HG02970 (cell line): ENCODE measurements around the gene ZNF740.
"Not testable (repeated sequence)": the region's sequence is repeated elsewhere in the genome, so short reads cannot be mapped to it uniquely, and the experiment has no call there.

Experiments used
- ATAC-seq: cut with Tn5 transposase; IDR thresholded peaks from one replicate; pipeline ENCODE4 v1.9.1; 2021; ENCODE audit warnings: mild to moderate bottlenecking, moderate library complexity, moderate number of reproducible peaks; ENCODE audit not compliant: unreplicated experiment, low FRiP score

Gene ZNF740

GRCh38 chr12:53193985-53194716, 13.6 kb downstream of the ZNF740 start:
- ATAC-seq, result no peak

- ATAC-seq, result no peak
Measured at GRCh38 chr12:53194973-53195372, 14.5 kb downstream of the ZNF740 start.

- ATAC-seq, result no peak
Measured at GRCh38 chr12:53195516-53196420, 15.2 kb downstream of the ZNF740 start.

- no peak for ATAC-seq
Measured at GRCh38 chr12:53196486-53196885, 16.0 kb downstream of the ZNF740 start.

- no peak for ATAC-seq
Measured at GRCh38 chr12:53197011-53197640, 16.6 kb downstream of the ZNF740 start.

- ATAC-seq, result no peak
Measured at GRCh38 chr12:53198486-53199110, 18.1 kb downstream of the ZNF740 start.

GRCh38 chr12:53199700-53200099, 19.2 kb downstream of the ZNF740 start:
- no peak for ATAC-seq

- ATAC-seq, result no peak
Measured at GRCh38 chr12:53200107-53200457, 19.6 kb downstream of the ZNF740 start.

- ATAC-seq, result no peak
Measured at GRCh38 chr12:53200458-53201176, 20.1 kb downstream of the ZNF740 start.

GRCh38 chr12:53201177-53201541, 20.6 kb downstream of the ZNF740 start:
- no peak for ATAC-seq

- no peak for ATAC-seq
Measured at GRCh38 chr12:53201639-53202038, 21.1 kb downstream of the ZNF740 start.

- not testable (repeated sequence) for ATAC-seq
Measured at GRCh38 chr12:53202316-53202715, 21.8 kb downstream of the ZNF740 start.

- ATAC-seq, result no peak
Measured at GRCh38 chr12:53204351-53204750, 23.8 kb downstream of the ZNF740 start.

GRCh38 chr12:53205747-53206419, 25.4 kb downstream of the ZNF740 start:
- ATAC-seq, result peak; percentile 43

GRCh38 chr12:53207042-53207441, 26.5 kb downstream of the ZNF740 start, which contains the start of gene ITGB7:
Gene ITGB7, minus strand, starts transcription at chr12:53207251. Its CDS starts 6,808 bp downstream, at chr12:53200443.
- ATAC-seq, result no peak

- no peak for ATAC-seq
Measured at GRCh38 chr12:53208435-53208834, 27.9 kb downstream of the ZNF740 start.

GRCh38 chr12:53208877-53209463, 28.4 kb downstream of the ZNF740 start:
- ATAC-seq, result no peak

- ATAC-seq, result no peak
Measured at GRCh38 chr12:53210843-53211242, 30.3 kb downstream of the ZNF740 start.
